HEK293T (cell line): Measurements from ENCODE around the gene ANO7.

Source experiments
- CTCF ChIA-PET: fragments of 350-600 bp; formaldehyde crosslinking; extraction: SDS; loops from one replicate; lab custom pipeline; 2021; ENCODE audit warnings: antibody characterized with exemption, inconsistent platforms; lab: Yijun Ruan, JAX
- POLR2A ChIA-PET: fragments of 350-600 bp; formaldehyde crosslinking; extraction: SDS; loops from one replicate; lab custom pipeline; 2020; ENCODE audit warnings: antibody characterized with exemption, inconsistent platforms; lab: Yijun Ruan, JAX
- DNase-seq: peaks from one replicate; pipeline ENCODE4 v3.0.0; 2012; ENCODE audit warnings: mixed read lengths; ENCODE audit errors: extremely low spot score
- ARNT ChIP-seq: fragments of 450-650 bp; IDR thresholded peaks from 2 replicates; pipeline ENCODE4 v1.6.1; 2017; ENCODE audit warnings: mild to moderate bottlenecking
- BHLHE40 ChIP-seq: fragments of 450-650 bp; IDR thresholded peaks from 2 replicates; pipeline ENCODE4 v1.6.1; 2016; ENCODE audit warnings: mild to moderate bottlenecking, moderate library complexity, borderline replicate concordance
- CTBP1 ChIP-seq: fragments of 450-650 bp; IDR thresholded peaks from 2 replicates; pipeline ENCODE4 v1.6.1; 2016; ENCODE audit warnings: borderline replicate concordance
- ELF4 ChIP-seq: fragments of 450-650 bp; IDR thresholded peaks from 2 replicates; pipeline ENCODE4 v1.6.1; 2017; ENCODE audit warnings: antibody characterized with exemption
- FOXA1 ChIP-seq: fragments of 450-650 bp; IDR thresholded peaks from 2 replicates; pipeline ENCODE4 v1.6.1; 2016; ENCODE audit warnings: mild to moderate bottlenecking
- FOXK2 ChIP-seq: fragments of 450-650 bp; IDR thresholded peaks from 2 replicates; pipeline ENCODE4 v1.6.1; 2016; ENCODE audit warnings: mild to moderate bottlenecking
- FOXM1 ChIP-seq: fragments of 450-650 bp; IDR thresholded peaks from 2 replicates; pipeline ENCODE4 v1.6.1; 2017; ENCODE audit warnings: mild to moderate bottlenecking, borderline replicate concordance
- HDGF ChIP-seq: fragments of 450-650 bp; IDR thresholded peaks from 2 replicates; pipeline ENCODE4 v1.6.1; 2017; ENCODE audit warnings: antibody characterized with exemption, borderline replicate concordance
- L3MBTL2 ChIP-seq: fragments of 450-650 bp; conservative IDR thresholded peaks from 2 replicates; pipeline ENCODE4 v1.6.1; 2016; ENCODE audit warnings: mild to moderate bottlenecking
- LEF1 ChIP-seq: fragments of 450-650 bp; IDR thresholded peaks from 2 replicates; pipeline ENCODE4 v1.6.1; 2017; ENCODE audit warnings: mild to moderate bottlenecking, borderline replicate concordance
- NFRKB ChIP-seq: fragments of 450-650 bp; IDR thresholded peaks from 2 replicates; pipeline ENCODE4 v1.6.1; 2016; ENCODE audit warnings: mild to moderate bottlenecking, moderate library complexity
- PKNOX1 ChIP-seq: fragments of 450-650 bp; IDR thresholded peaks from 2 replicates; pipeline ENCODE4 v1.6.1; 2016
- SP1 ChIP-seq: fragments of 450-650 bp; IDR thresholded peaks from 2 replicates; pipeline ENCODE4 v1.6.1; 2017
- SUZ12 ChIP-seq: fragments of 450-650 bp; IDR thresholded peaks from 2 replicates; pipeline ENCODE4 v1.6.1; 2016; ENCODE audit warnings: mild to moderate bottlenecking
- TARDBP ChIP-seq: fragments of 450-650 bp; IDR thresholded peaks from 2 replicates; pipeline ENCODE4 v1.6.1; 2016
- ZNF384 ChIP-seq: fragments of 450-650 bp; IDR thresholded peaks from 2 replicates; pipeline ENCODE4 v1.6.1; 2016

Gene ANO7

GRCh38 chr2:241197947-241198346 is 9.5 kb downstream of the ANO7 start:
- no peak for DNase-seq
- POLR2A ChIA-PET = no interaction called here

GRCh38 chr2:241198381-241199279 is 10.2 kb downstream of the ANO7 start:
- DNase-seq = no peak
- ChIA-PET CTCF (no interaction called here), POLR2A (no interaction called here)
- TF ChIP-seq FOXM1 (no peak), ZNF384 (no peak), TARDBP (no peak), HDGF (no peak), FOXA1 (no peak), CTBP1 (no peak), SUZ12 (no peak), L3MBTL2 (no peak), SP1 (no peak), LEF1 (no peak), FOXK2 (no peak), NFRKB (no peak), PKNOX1 (no peak), BHLHE40 (no peak), ARNT (no peak), ELF4 (no peak)

More at GRCh38 chr2:241197947-241198346, 9.5 kb downstream of the ANO7 start:
- CTCF ChIA-PET = no interaction called here
- no peak for TF ChIP-seq NFRKB
- TF ChIP-seq HDGF = no peak
- TF ChIP-seq TARDBP = no peak
- TF ChIP-seq L3MBTL2 = no peak
- no peak for TF ChIP-seq ZNF384

- ChIA-PET POLR2A (no interaction called here), CTCF (no interaction called here)
- TF ChIP-seq L3MBTL2 (no peak), ELF4 (no peak), HDGF (no peak), NFRKB (no peak), ARNT (no peak), SP1 (no peak), ZNF384 (no peak), PKNOX1 (no peak), BHLHE40 (no peak), FOXM1 (no peak), TARDBP (no peak), SUZ12 (no peak), LEF1 (no peak), CTBP1 (no peak)
- DNase-seq = no peak
These were observed 10.8 kb downstream of the ANO7 start for GRCh38 chr2:241199286-241199685.

- ChIA-PET CTCF (no interaction called here), POLR2A (no interaction called here)
- TF ChIP-seq L3MBTL2 = no peak
- TF ChIP-seq FOXM1 = no peak
- TF ChIP-seq TARDBP = no peak
- no peak for TF ChIP-seq BHLHE40
- TF ChIP-seq FOXA1 = no peak
- no peak for TF ChIP-seq CTBP1
- no peak for TF ChIP-seq NFRKB
- TF ChIP-seq ELF4 = no peak
- no peak for TF ChIP-seq FOXK2
- no peak for TF ChIP-seq ARNT
- no peak for DNase-seq
These were observed 11.7 kb downstream of the ANO7 start for GRCh38 chr2:241199897-241200821.

GRCh38 chr2:241200822-241201395 is 12.4 kb downstream of the ANO7 start:
- TF ChIP-seq BHLHE40 (no peak), LEF1 (no peak), FOXA1 (no peak), SP1 (no peak), CTBP1 (no peak), NFRKB (no peak), ZNF384 (no peak), TARDBP (no peak), ELF4 (no peak), L3MBTL2 (no peak), FOXK2 (no peak), SUZ12 (no peak), HDGF (no peak), PKNOX1 (no peak), ARNT (no peak), FOXM1 (no peak)
- CTCF ChIA-PET = no interaction called here
- POLR2A ChIA-PET = no interaction called here
- no peak for DNase-seq
